ENCODE measurements around the gene CCNF.
"Not testable (repeated sequence)": the region's sequence is repeated elsewhere in the genome, so short reads cannot be mapped to it uniquely, and the experiment has no call there.

Gene CCNF

DNA sequence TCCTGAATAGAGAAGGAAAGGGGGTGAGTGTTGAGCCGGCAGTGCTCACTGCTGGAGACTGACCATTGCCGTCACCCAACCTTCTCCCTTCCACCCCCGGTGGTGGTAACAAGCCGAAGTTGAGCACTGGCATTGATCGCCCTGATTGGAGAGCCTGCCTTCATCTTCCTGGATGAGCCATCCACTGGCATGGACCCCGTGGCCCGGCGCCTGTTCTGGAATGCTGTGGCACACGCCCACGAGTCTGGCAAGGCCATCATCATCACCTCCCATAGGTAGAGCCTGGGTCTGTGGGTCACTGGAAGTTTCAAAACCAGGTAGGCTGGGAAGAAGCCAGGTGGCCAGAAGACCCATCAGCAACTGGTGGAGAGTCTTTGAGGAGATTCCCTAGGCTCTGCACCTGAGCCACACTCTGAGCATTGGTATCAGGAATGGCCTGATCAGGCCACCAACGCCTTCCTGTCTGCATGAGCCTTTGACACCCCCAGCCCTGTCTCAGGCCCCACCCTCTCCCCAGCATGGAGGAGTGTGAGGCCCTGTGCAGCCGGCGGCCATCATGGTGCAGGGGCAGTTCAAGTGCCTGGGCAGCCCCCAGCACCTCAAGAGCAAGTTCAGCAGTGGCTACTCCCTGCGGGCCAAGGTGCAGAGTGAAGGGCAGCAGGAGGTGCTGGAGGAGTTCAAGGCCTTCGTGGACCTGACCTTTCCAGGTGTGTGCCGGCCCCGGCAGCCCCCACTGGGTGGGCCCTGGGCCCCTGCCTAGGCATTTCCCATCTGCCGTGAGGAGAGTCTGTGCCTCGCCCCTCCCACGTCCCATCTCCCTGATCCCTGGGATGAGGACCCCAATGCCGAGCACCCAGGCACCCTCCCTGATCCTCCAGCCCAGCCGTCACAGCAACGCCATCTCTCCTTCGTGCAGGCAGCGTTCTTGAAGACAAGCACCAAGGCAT, 4.9 kb upstream of the CCNF start:
- Mint-ChIP-seq H3K36me3 (no peaks in the 10 kb centered on the region), H3K4me3 (no peak overlapping the region), H3K4me1 (ENCODE audit: low read depth) (peaks cover 2% of the 10 kb centered on the region), H3K27me3 (no peaks in the 10 kb centered on the region), H3K9me3 (ENCODE audit: low read depth) (no peaks in the 10 kb centered on the region), H3K27ac (no peak overlapping the region)

DNA sequence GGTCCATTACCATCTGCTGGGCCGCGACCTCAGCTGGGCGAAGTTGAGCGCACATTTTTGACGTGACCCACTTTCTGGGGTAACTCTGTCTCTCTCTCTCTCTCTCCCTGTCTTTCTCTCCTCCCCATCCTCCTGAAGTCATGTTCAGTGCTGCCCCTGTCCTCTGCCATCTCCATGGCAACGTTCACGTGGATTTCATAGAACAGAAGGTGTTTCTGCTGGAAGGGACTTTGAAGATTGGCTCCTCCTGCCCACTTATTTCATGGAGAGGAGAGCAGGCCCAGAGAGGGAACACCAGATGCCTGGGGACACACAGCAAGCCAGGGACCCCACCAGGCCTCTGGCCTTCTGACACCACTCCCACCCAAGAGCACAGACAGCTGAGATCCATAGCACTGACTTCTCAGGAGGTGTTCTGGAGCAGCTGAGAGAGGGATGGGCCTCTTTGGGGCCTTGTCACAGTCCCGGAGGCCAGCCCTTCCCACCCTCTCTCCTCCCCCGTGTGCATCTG, 4.2 kb upstream of the CCNF start:
- Mint-ChIP-seq H3K36me3 (no peaks in the 10 kb centered on the region), H3K27me3 (no peaks in the 10 kb centered on the region), H3K4me3 (no peak overlapping the region), H3K4me1 (ENCODE audit: low read depth) (peaks cover 4% of the 10 kb centered on the region), H3K27ac (no peak overlapping the region), H3K9me3 (ENCODE audit: low read depth) (no peaks in the 10 kb centered on the region)

DNA sequence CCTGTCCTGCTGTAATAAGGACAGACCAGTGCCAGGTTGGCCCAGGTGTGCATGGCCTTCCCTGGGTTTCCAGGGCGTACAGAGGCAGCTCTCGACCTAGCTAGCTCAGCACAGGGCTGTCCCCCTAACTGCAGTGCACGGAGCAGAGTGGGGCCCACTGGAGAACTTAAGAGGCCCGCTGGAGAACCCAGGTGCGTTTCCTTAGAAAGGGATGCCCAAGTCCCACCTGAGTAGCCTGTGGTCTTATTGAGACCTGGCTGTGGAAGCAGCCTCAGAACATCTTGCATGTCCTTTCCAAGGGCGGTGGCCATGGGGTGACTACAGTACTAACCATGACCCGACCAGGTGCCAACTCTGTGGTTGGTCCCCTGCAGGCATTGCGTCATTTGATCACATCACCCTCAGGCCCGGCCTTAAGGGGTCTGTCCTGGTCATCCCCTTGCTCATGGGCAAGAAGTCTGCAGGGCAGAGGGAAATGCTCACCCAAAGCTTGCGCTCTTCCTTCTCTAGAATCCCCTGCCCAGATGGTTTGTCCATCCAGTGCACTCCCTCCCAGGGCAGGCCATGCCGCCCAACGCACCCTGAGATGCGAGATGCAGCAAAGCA, 3.3 kb upstream of the CCNF start:
- Mint-ChIP-seq H3K36me3 (no peaks in the 10 kb centered on the region), H3K4me3 (no peak overlapping the region), H3K9me3 (ENCODE audit: low read depth) (no peaks in the 10 kb centered on the region), H3K27me3 (no peaks in the 10 kb centered on the region), H3K4me1 (ENCODE audit: low read depth) (peaks cover 13% of the 10 kb centered on the region), H3K27ac (no peak overlapping the region)

DNA sequence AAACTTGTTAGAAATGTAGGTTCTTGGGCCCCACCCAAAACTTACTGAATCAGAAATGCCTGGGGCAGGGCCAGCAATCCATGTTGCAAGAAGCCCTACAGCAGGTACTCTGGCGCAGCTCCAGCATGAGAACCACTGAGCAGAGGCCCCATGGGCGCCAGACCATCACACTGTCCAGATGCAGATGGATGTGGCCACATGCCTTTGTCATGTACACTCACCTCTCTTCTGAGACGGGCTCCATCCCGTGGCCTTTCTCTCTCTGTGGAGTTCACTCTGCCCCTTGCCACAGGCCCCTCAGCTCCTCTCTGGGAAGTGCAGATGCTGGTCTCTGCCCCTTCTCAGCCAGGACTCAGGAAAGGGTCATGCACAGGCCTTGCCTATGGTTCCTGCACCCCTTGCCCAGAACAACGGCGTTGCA, 2.3 kb upstream of the CCNF start:
- no peaks in the 10 kb centered on the region for H3K9me3 Mint-ChIP-seq (ENCODE audit: low read depth)
- H3K4me3 Mint-ChIP-seq, result no peak overlapping the region
- peaks cover 13% of the 10 kb centered on the region for H3K4me1 Mint-ChIP-seq (ENCODE audit: low read depth)
- no peaks in the 10 kb centered on the region for H3K36me3 Mint-ChIP-seq
- no peak overlapping the region for H3K27ac Mint-ChIP-seq
- H3K27me3 Mint-ChIP-seq, result no peaks in the 10 kb centered on the region

DNA sequence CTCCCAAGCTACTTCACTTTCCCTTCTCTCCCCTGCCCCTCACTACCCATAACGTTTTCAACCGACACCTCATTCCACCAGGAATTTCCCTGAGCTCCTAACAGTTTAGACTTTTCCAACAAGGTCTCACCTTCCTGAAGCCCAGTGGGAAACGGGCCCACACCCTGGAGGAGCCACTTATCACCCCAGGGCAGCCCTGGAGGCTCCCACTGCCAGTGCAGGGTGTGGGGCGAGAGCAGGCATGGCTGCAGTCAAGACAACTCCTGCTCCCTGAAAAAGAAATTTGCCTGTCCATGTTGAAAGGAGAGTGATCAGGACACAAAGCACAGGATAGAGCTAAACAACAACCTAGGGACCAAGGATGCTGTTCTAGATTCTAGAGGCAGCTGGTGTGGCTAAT, 1.7 kb upstream of the CCNF start:
- Mint-ChIP-seq H3K36me3 (no peaks in the 10 kb centered on the region), H3K4me1 (ENCODE audit: low read depth) (peaks cover 13% of the 10 kb centered on the region), H3K27me3 (no peaks in the 10 kb centered on the region), H3K9me3 (ENCODE audit: low read depth) (no peaks in the 10 kb centered on the region), H3K27ac (peak overlapping the region; percentile 58), H3K4me3 (peak overlapping the region; percentile 73)

DNA sequence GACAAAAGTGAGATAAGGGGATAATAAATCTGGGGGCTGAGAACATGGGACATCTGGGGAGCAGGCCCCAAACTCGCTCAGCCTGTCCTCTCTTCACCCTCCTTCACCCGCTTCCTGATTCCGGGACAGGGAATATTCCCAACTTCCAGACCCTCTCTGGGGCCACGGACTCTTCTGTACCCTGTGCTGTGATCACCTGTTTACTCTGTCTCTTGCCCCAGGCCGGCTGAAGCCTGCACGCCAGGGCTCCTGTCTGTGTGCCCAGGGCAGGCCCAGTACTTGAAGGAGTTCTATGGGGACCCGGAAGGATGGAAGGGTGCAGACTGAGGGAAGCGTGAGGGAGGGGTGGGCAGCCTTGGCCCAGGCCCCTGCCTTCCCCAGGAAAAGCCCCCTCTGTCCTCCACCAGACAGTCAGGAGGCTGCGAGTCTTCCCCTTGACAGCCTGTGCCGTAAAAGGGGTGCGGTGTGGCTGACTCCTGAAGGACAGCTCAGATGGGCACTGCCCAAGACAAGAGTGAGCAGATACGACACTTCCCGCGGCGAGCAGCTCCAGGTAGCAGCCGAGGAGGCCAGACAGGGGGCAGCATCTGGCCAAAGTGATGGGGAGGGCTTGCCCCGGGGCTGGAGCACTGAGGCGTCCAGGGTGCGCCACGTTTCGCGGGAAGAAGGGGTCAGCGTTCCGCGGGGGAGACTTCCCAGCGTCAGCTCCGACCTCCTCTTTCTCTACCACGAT, 1.0 kb upstream of the CCNF start:
- Mint-ChIP-seq H3K4me1 (ENCODE audit: low read depth) (peaks cover 13% of the 10 kb centered on the region), H3K27me3 (no peaks in the 10 kb centered on the region), H3K9me3 (ENCODE audit: low read depth) (no peaks in the 10 kb centered on the region), H3K36me3 (no peaks in the 10 kb centered on the region), H3K4me3 (peak overlapping the region; percentile 85), H3K27ac (peak overlapping the region; percentile 58)

DNA sequence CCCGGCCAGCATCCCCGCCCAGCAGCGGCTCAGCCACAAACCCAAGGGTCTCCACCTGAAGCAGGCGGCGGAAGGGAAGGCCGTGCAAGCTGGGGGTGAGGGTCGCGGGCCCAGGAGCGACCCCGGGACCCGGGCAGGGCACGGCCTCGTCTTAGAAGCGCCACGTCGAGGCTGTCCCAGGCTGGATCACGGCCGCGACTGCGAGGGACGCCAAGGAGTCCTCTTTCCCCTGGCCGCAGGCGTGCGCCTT, 538 bp upstream of the CCNF start:
- no peak overlapping the region for H3K27ac Mint-ChIP-seq
- H3K9me3 Mint-ChIP-seq (ENCODE audit: low read depth), result no peaks in the 10 kb centered on the region
- no peaks in the 10 kb centered on the region for H3K27me3 Mint-ChIP-seq
- H3K4me1 Mint-ChIP-seq (ENCODE audit: low read depth), result peaks cover 13% of the 10 kb centered on the region
- no peaks in the 10 kb centered on the region for H3K36me3 Mint-ChIP-seq
- peak overlapping the region; percentile 85 for H3K4me3 Mint-ChIP-seq

DNA sequence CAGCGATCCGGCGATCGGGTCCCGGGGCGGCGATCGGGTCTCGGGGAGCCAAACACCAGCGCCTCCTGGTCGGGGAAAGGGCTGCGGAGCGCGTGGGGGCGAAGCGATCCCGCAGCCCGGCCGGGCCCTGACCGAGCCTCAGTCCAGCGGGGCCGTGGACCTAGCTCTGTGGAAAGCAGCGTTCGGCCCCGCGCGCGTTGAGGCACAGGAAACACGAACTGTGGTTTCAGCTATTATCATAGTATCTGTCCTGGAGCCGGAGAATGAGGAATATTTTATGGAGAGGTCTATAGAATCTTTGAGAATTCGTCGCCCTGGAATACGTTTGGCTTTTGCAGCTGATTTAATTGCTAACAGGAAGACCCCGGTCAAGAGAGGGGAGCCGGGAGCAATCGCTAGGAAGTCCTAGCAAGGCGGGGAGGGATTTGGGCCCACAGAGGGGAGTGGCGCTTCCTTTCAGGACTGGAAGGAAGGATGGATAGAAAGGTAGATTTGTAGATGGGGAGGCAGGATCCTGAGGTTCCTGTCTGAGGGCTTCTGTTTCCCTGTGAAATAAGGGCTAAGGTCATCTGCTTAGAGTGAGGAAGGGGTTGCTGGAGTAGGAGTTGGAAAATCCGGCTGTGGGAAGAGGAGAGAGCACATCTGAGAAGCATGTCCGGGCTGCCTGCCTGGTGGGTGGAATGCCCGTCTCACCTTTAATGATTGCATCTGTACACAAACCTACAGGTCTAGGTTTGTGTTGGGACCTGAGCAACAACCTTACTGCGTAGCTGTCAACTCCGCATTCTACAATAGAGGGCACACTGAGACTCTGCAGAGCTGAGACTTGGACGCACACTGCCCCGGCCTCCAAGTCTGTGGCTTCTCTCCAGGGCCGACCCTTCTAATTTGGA, 770 bp downstream of the CCNF start:
- peaks cover 13% of the 10 kb centered on the region for H3K4me1 Mint-ChIP-seq (ENCODE audit: low read depth)
- peak overlapping the region; percentile 42 for H3K27ac Mint-ChIP-seq
- no peaks in the 10 kb centered on the region for H3K36me3 Mint-ChIP-seq
- no peaks in the 10 kb centered on the region for H3K27me3 Mint-ChIP-seq
- peak overlapping the region; percentile 90 for H3K4me3 Mint-ChIP-seq
- H3K9me3 Mint-ChIP-seq (ENCODE audit: low read depth), result no peaks in the 10 kb centered on the region

DNA sequence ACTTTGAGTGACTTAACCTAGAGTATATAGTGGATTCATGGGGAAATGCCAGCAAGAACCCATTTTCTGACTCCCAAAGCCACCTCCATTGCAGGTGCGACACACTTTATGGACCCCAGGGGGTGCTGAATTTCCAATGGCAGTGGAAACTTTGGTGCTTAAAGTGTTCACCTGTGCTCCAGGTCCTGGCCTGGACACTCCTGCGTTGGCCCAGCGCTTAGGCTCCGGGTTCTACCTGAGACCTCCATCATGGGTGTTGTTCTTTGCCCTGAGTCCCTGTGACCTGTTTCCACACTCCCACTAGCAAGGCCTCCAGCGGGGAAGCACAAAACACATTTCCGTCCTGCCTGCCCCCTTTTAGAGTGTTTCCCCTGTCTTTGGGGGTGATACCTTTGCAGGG, 3.0 kb downstream of the CCNF start:
- H3K4me1 Mint-ChIP-seq (ENCODE audit: low read depth), result peaks cover 13% of the 10 kb centered on the region
- no peaks in the 10 kb centered on the region for H3K36me3 Mint-ChIP-seq
- H3K4me3 Mint-ChIP-seq, result no peak overlapping the region

DNA sequence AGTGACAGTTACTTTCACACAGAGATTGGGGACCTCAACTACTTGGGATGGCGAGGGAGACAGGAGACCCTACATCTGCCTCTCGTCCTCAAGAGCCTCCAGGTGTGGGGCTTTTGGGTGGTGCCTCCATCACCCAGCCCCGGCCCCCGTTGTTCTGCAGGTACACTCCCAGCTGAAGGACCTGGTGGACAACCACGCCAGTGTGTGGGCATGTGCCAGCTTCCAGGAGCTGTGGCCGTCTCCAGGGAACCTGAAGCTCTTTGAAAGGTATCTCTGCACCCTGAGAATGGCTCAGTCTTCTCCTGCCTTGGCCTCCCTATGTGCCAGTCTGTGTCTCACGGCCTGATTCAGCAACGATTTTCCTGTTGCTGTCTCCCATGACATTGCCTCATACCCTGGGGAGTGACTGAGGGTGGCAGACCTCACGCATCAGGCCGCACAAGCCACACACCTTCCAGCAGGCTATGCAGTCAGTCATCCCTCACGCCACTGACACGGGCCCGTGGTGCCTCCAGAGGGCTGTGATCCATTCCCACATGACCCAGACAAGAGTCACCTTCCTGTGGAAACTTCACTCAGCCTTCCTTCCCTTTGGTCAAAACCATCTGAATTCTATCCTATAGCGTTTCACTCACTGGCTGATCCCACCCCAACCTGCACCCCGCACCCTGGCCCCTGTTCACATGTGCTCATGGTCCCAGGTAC, 3.7 kb downstream of the CCNF start:
- Mint-ChIP-seq H3K27ac (no peak overlapping the region), H3K36me3 (no peaks in the 10 kb centered on the region), H3K27me3 (no peaks in the 10 kb centered on the region), H3K4me1 (ENCODE audit: low read depth) (peaks cover 13% of the 10 kb centered on the region), H3K4me3 (no peak overlapping the region), H3K9me3 (ENCODE audit: low read depth) (no peaks in the 10 kb centered on the region)

More for the DNA sequence above, 3.0 kb downstream of the CCNF start:
- Mint-ChIP-seq H3K9me3 (ENCODE audit: low read depth) (no peaks in the 10 kb centered on the region), H3K27ac (no peak overlapping the region), H3K27me3 (no peaks in the 10 kb centered on the region)

DNA sequence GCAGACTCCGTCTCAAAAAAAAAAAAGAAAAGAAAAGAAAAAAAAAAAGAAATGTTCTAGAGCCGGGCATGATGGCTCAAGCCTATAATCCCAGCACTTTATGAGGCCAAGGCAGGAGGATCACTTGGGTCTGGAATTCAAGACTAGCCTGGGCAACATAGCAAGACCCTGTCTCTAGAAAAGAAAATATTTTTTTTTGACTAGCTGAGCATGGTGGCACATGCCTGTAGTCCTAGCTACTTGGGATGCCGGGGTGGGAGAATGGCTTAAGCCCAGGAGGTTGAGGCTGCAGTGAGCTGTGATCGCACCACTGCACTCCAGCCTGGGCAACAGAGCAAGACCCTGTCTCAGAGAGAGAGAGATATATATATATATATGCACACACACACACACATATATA, 6.0 kb downstream of the CCNF start:
- not testable (repeated sequence) for H3K27me3 Mint-ChIP-seq; H3K4me1 Mint-ChIP-seq (ENCODE audit: low read depth); H3K9me3 Mint-ChIP-seq (ENCODE audit: low read depth); H3K4me3 Mint-ChIP-seq; H3K27ac Mint-ChIP-seq; H3K36me3 Mint-ChIP-seq

DNA sequence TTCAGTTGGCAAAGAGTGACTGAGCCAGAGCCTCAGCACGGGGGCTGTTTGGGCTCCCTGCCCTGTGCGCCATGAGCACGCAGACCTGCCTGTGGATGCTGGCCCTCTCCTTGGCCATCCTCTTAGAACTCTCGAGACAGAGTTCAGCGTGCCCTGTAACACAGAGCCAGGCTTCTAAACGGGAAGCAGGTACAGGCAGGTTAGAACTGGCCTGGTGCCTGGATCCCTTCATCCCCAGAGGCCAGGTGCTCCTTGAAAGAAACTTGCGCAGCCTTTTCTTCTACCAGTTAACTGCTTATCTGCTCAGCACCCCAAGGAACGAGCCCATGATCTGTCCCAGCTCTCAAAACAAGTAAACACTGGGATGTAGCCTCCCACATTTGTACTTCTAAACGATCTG, 6.9 kb downstream of the CCNF start:
- Mint-ChIP-seq H3K36me3 (peaks cover 3% of the 10 kb centered on the region), H3K4me3 (no peak overlapping the region), H3K27me3 (no peaks in the 10 kb centered on the region), H3K9me3 (ENCODE audit: low read depth) (no peaks in the 10 kb centered on the region), H3K27ac (no peak overlapping the region), H3K4me1 (ENCODE audit: low read depth) (peaks cover 2% of the 10 kb centered on the region)

DNA sequence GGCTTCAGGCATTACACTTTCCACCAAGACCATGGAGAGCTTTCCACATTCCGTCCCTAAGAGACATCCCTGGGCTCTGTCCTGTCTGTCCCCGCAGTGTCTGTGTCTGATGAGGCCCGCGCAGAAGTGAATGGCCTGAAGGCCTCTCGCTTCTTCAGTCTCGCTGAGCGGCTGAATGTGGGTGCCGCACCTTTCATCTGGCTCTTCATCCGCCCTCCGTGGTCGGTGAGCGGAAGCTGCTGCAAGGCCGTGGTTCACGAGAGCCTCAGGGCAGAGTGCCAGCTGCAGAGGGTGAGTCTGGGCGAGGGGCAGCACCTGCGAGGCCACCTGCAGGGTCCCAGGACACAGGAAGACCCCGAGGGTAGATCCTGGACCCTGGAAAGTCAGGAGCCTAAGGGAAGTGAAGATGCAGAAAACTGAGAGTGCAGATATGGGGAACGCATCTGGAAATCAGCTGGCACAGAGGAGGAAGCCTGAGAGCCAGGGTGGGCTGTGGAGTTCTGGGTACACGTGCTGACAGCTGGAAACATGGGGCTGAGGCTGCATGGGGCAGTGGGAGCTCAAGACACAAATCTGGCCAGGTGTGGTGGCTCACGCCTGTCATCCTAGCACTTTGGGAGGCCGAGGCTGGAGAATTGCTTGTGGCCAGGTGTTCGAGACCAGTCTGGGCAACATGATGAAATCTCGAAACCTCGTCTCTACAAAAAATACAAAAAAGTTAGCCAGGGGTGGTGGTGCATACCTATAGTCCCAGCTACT, 8.0 kb downstream of the CCNF start:
- Mint-ChIP-seq H3K4me3 (no peak overlapping the region), H3K4me1 (ENCODE audit: low read depth) (peaks cover 2% of the 10 kb centered on the region), H3K27me3 (no peaks in the 10 kb centered on the region), H3K27ac (no peak overlapping the region), H3K9me3 (ENCODE audit: low read depth) (no peaks in the 10 kb centered on the region), H3K36me3 (peaks cover 3% of the 10 kb centered on the region)
